ENCODE results near the gene YIPF5.

Gene YIPF5

DNA sequence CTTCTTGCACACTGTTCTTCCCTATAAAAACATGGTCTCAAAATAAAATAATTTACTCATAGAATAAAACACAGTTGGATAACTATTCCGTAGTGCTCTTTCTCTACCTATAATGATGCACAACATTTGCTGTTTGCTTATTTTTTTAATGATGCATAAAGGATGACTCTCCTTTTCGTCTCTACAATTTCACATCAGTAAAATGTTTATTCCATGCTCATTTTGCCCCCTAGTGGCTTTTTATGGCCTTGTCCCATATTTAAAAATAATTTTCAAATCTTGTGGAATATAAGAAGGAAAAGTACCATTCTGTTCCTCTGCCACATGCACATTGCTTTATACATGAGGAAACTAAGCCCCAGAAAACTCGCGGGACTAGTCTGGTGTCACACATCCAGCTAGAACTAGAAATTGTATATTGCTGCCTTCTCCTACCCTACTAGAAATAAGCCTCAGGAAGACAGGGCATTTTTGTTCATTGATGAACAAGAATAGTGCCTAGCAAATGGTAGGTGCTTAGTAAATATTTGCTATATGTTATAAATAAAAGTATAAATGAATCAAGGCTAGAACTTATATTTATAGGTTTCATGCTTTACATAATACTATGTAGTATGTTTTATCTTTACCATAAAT lies 12.9 kb upstream of the YIPF5 start:
- Histone ChIP-seq H3K27ac (ENCODE audit: insufficient read depth, low read depth, low read length, poor library complexity, severe bottlenecking) (no peak overlapping the region), H3K36me3 (ENCODE audit: control insufficient read depth, insufficient read depth, low read length) (no peaks in the 10 kb centered on the region), H3K4me3 (ENCODE audit: insufficient read depth, low read depth, low read length) (no peak overlapping the region), H3K27me3 (ENCODE audit: control insufficient read depth, insufficient read depth, low read length, poor library complexity, severe bottlenecking) (no peaks in the 10 kb centered on the region), H3K9me3 (ENCODE audit: control insufficient read depth, low read length) (no peaks in the 10 kb centered on the region), H3K4me1 (ENCODE audit: control insufficient read depth, insufficient read depth, low read length) (no peaks in the 10 kb centered on the region)
- 70% methylated on average over 3 to 4 of the region's 4 CpGs for WGBS, 2 experiments

DNA sequence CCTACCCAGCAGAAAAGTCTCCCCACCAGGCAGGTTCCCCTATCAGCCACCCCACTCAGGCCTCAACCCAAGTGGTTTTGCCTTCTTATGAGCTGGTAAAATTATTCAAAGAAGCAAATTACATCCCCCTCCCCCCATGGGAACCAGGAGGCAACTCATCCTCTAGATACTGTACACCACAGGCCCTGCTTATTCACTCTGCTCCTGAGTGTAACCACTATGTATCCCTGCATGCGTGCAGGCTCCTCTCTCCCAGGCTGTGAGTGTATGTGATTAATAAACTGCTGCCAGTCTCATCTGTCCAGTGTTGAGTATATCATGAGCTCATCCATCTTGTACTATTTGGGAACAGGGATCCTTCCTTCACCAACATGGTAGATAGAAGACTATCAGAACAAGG lies 8.8 kb upstream of the YIPF5 start:
- no peaks in the 10 kb centered on the region for H3K4me1 ChIP-seq (ENCODE audit: control insufficient read depth, insufficient read depth, low read length)
- no peak overlapping the region for H3K27ac ChIP-seq (ENCODE audit: insufficient read depth, low read depth, low read length, poor library complexity, severe bottlenecking)
- H3K36me3 ChIP-seq (ENCODE audit: control insufficient read depth, insufficient read depth, low read length): no peaks in the 10 kb centered on the region
- no peak overlapping the region for H3K4me3 ChIP-seq (ENCODE audit: insufficient read depth, low read depth, low read length)
- H3K27me3 ChIP-seq (ENCODE audit: control insufficient read depth, insufficient read depth, low read length, poor library complexity, severe bottlenecking): no peaks in the 10 kb centered on the region
- no peaks in the 10 kb centered on the region for H3K9me3 ChIP-seq (ENCODE audit: control insufficient read depth, low read length)
- WGBS, 2 experiments: 100% methylated on average over 1 of the region's 1 CpG

DNA sequence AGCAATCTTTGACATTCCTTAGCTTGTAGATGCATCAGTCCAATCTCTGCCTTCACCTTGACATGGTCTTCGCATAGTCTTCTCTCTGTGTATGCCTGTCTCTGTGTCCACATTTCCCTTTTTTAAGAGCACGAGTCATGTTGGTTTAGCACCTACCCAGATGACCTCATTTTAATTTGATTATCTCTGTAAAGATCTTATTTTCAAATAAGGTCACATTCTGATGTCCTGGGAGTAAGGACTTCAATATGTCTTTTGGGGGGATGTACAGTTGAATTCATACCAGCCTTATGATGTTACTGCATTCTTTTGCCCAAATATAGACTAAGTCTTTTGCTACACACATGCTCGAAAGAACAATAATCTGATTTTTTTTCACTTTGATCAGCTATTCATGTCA lies 7.1 kb upstream of the YIPF5 start:
- Histone ChIP-seq H3K9me3 (ENCODE audit: control insufficient read depth, low read length) (no peaks in the 10 kb centered on the region), H3K27me3 (ENCODE audit: control insufficient read depth, insufficient read depth, low read length, poor library complexity, severe bottlenecking) (no peaks in the 10 kb centered on the region), H3K27ac (ENCODE audit: insufficient read depth, low read depth, low read length, poor library complexity, severe bottlenecking) (no peak overlapping the region), H3K4me1 (ENCODE audit: control insufficient read depth, insufficient read depth, low read length) (no peaks in the 10 kb centered on the region), H3K36me3 (ENCODE audit: control insufficient read depth, insufficient read depth, low read length) (no peaks in the 10 kb centered on the region), H3K4me3 (ENCODE audit: insufficient read depth, low read depth, low read length) (no peak overlapping the region)
- 85 to 91% methylated on average over 3 of the region's 3 CpGs for WGBS, 2 experiments

DNA sequence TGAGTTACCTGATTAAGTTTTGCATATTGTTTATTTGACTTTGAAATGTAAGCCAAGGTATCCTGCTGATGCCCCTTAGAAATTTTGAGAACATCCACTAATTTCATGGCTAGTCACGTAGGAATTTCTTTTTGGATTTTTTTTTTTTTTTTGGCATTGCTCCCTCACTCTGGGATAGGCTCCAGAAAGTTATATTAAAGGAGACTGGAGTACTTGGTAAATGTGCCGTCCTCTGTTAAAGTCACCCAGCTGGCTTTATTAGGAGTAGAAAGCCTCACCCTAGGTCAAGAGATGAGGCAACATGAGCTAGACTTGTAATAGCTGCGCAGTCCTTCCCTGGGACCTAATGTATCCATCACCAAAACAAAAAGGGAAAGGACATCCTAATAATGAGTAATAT lies 3.3 kb upstream of the YIPF5 start:
- WGBS, 2 experiments: 91 to 94% methylated on average over 2 to 3 of the region's 3 CpGs
- peaks cover 12% of the 10 kb centered on the region for H3K4me1 ChIP-seq (ENCODE audit: control insufficient read depth, insufficient read depth, low read length)
- no peak overlapping the region for H3K27ac ChIP-seq (ENCODE audit: insufficient read depth, low read depth, low read length, poor library complexity, severe bottlenecking)
- H3K4me3 ChIP-seq (ENCODE audit: insufficient read depth, low read depth, low read length): no peak overlapping the region
- H3K9me3 ChIP-seq (ENCODE audit: control insufficient read depth, low read length): no peaks in the 10 kb centered on the region
- H3K27me3 ChIP-seq (ENCODE audit: control insufficient read depth, insufficient read depth, low read length, poor library complexity, severe bottlenecking): no peaks in the 10 kb centered on the region
- H3K36me3 ChIP-seq (ENCODE audit: control insufficient read depth, insufficient read depth, low read length): no peaks in the 10 kb centered on the region

DNA sequence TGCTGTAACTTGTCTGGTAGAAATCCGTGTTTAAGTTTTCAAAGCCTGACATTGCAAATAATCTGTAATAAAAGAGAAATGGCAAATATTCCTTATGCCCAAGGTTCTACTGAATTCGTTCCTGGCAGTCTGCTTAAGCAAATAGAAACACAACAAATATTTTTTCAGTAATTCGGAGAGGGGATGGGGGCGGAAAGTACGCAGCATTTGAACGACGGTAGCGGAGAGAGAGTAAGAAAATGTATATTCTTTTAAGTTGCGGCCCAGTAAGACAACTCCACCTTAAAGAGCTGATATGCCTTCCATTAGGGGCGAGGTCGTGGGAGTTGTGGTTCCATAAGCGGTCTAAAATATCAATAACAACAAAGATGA lies 569 bp downstream of the YIPF5 start:
- Histone ChIP-seq H3K27ac (ENCODE audit: insufficient read depth, low read depth, low read length, poor library complexity, severe bottlenecking) (peak overlapping the region; percentile 17), H3K4me3 (ENCODE audit: insufficient read depth, low read depth, low read length) (peak overlapping the region; percentile 84), H3K27me3 (ENCODE audit: control insufficient read depth, insufficient read depth, low read length, poor library complexity, severe bottlenecking) (no peaks in the 10 kb centered on the region), H3K36me3 (ENCODE audit: control insufficient read depth, insufficient read depth, low read length) (peaks cover 6% of the 10 kb centered on the region), H3K9me3 (ENCODE audit: control insufficient read depth, low read length) (no peaks in the 10 kb centered on the region), H3K4me1 (ENCODE audit: control insufficient read depth, insufficient read depth, low read length) (peaks cover 12% of the 10 kb centered on the region)
- 6% methylated on average over 12 of the region's 12 CpGs for WGBS, 2 experiments

DNA sequence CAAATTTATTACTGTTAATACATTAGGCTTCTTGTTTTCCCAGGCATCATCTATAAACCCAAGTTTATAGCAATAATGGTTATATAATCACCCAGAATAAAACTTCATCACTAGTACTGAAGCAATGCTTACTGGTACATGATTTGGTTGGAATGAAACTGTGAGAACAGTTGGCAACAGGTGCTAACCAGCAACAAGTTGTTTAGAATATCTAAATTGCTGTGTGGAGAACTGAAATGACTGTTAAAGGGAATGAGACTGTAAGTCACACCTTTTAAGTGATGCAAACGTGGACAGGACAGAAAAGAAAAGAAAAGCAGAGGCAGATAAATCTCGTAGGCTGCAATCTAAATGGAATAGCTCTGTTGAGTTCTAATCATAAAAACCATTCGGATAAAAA lies 2.5 kb downstream of the YIPF5 start:
- Histone ChIP-seq H3K9me3 (ENCODE audit: control insufficient read depth, low read length) (no peaks in the 10 kb centered on the region), H3K27me3 (ENCODE audit: control insufficient read depth, insufficient read depth, low read length, poor library complexity, severe bottlenecking) (no peaks in the 10 kb centered on the region), H3K4me1 (ENCODE audit: control insufficient read depth, insufficient read depth, low read length) (peaks cover 12% of the 10 kb centered on the region), H3K4me3 (ENCODE audit: insufficient read depth, low read depth, low read length) (no peak overlapping the region), H3K27ac (ENCODE audit: insufficient read depth, low read depth, low read length, poor library complexity, severe bottlenecking) (no peak overlapping the region), H3K36me3 (ENCODE audit: control insufficient read depth, insufficient read depth, low read length) (peaks cover 16% of the 10 kb centered on the region)
- 91 to 95% methylated on average over 3 of the region's 3 CpGs for WGBS, 2 experiments

DNA sequence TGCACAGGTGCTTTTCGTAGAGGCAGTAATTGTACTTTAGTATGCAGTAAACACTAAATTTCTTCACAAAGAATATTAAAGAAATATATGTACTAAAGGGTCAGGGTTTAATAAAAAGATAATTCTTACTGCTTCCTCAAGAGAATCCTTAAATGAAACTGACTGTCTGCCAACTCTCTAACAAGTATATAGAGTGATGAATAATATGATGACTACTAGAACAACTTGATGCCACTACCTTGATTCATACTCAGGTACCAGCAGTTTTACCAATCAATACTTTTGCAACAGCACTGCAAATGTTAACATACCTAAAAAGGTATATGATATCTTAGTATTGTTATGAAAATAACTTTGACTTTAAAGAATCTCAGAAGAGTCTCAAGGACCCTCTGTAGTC lies 3.8 kb downstream of the YIPF5 start:
- Histone ChIP-seq H3K27ac (ENCODE audit: insufficient read depth, low read depth, low read length, poor library complexity, severe bottlenecking) (no peak overlapping the region), H3K36me3 (ENCODE audit: control insufficient read depth, insufficient read depth, low read length) (peaks cover 16% of the 10 kb centered on the region), H3K9me3 (ENCODE audit: control insufficient read depth, low read length) (no peaks in the 10 kb centered on the region), H3K4me3 (ENCODE audit: insufficient read depth, low read depth, low read length) (no peak overlapping the region), H3K27me3 (ENCODE audit: control insufficient read depth, insufficient read depth, low read length, poor library complexity, severe bottlenecking) (no peaks in the 10 kb centered on the region), H3K4me1 (ENCODE audit: control insufficient read depth, insufficient read depth, low read length) (peaks cover 12% of the 10 kb centered on the region)
- WGBS, 2 experiments: no CpG with 5 or more reads among the region's 1 CpG

DNA sequence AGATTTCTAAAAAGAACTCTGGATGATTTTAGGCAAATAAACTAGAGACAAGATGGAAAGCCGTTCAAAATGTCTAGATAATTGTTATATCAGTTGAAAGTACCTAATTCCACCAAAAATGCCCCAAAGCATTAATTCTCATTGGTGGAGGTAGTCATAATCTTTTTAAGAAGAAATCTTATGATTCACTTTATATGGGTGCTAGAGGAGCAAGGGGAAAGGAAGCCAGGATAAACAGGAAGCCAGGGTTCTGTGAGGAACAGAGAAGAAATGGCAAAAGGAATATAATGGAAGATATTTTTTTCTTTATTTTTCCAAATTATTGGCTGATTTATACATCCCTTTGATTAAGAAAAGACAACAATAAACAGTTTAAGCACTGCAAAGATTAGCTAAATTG lies 7.8 kb downstream of the YIPF5 start:
- H3K27ac ChIP-seq (ENCODE audit: insufficient read depth, low read depth, low read length, poor library complexity, severe bottlenecking): no peak overlapping the region
- no peak overlapping the region for H3K4me3 ChIP-seq (ENCODE audit: insufficient read depth, low read depth, low read length)
- no peaks in the 10 kb centered on the region for H3K27me3 ChIP-seq (ENCODE audit: control insufficient read depth, insufficient read depth, low read length, poor library complexity, severe bottlenecking)
- no peaks in the 10 kb centered on the region for H3K9me3 ChIP-seq (ENCODE audit: control insufficient read depth, low read length)
- no peaks in the 10 kb centered on the region for H3K4me1 ChIP-seq (ENCODE audit: control insufficient read depth, insufficient read depth, low read length)
- WGBS, 2 experiments: 88% methylated on average over 1 of the region's 1 CpG; no CpG with 5 or more reads in 1 of the 2 experiments
- peaks cover 22% of the 10 kb centered on the region for H3K36me3 ChIP-seq (ENCODE audit: control insufficient read depth, insufficient read depth, low read length)

DNA sequence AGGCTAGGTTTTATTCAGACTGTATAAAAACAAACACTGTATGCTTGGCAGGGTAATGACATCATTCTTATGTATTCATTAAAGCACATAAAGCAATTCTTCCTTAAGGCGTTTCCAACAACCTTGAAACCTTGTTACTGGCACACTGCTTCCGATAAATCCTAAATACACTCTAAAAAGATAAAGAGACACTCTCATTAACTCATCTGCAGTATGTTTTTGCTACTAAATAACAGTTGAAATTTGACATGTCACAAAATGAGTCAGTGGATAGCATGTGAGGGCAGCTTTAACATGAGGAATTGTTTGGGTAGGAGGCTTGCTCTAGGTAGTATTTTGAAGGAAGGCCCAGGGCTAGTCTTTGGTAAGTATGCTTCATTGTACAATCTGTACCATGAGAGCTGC lies 13.7 kb downstream of the YIPF5 start:
- H3K36me3 ChIP-seq (ENCODE audit: control insufficient read depth, insufficient read depth, low read length): peaks cover 7% of the 10 kb centered on the region
- H3K27me3 ChIP-seq (ENCODE audit: control insufficient read depth, insufficient read depth, low read length, poor library complexity, severe bottlenecking): no peaks in the 10 kb centered on the region
- no peaks in the 10 kb centered on the region for H3K4me1 ChIP-seq (ENCODE audit: control insufficient read depth, insufficient read depth, low read length)
- WGBS, 2 experiments: 96 to 100% methylated on average over 2 of the region's 2 CpGs
- H3K27ac ChIP-seq (ENCODE audit: insufficient read depth, low read depth, low read length, poor library complexity, severe bottlenecking): no peak overlapping the region
- no peaks in the 10 kb centered on the region for H3K9me3 ChIP-seq (ENCODE audit: control insufficient read depth, low read length)
- H3K4me3 ChIP-seq (ENCODE audit: insufficient read depth, low read depth, low read length): no peak overlapping the region

DNA sequence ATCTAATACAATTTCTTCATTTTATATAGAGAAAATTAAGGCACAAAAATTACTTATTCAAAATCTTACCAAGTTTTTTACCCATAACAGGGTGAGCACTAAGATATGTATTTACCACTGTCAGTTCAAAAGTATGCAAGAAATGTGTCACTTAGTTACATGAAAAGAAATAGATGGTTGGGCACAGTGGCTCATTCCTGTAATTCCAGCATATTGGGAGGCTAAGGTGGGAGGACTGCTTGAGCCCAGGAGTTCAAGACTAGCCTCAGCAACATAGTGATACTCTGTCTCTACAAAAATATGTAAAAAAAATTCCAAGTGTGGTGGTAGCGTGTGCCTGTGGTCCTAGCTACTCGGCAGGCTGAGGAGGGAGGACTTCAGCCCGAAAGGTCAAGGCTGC lies 19.4 kb downstream of the YIPF5 start:
- Histone ChIP-seq H3K27ac (ENCODE audit: insufficient read depth, low read depth, low read length, poor library complexity, severe bottlenecking) (no peak overlapping the region), H3K4me3 (ENCODE audit: insufficient read depth, low read depth, low read length) (no peak overlapping the region), H3K9me3 (ENCODE audit: control insufficient read depth, low read length) (no peaks in the 10 kb centered on the region), H3K27me3 (ENCODE audit: control insufficient read depth, insufficient read depth, low read length, poor library complexity, severe bottlenecking) (no peaks in the 10 kb centered on the region), H3K36me3 (ENCODE audit: control insufficient read depth, insufficient read depth, low read length) (no peaks in the 10 kb centered on the region), H3K4me1 (ENCODE audit: control insufficient read depth, insufficient read depth, low read length) (no peaks in the 10 kb centered on the region)
- 93 to 99% methylated on average over 3 of the region's 3 CpGs for WGBS, 2 experiments

Measured in ectodermal cell (in vitro differentiated cells).